Mucosa of descending colon (tissue), 3 donors: ENCODE results near the gene MBNL1. TPM values are rescaled to one million over a fixed set of nuclear protein-coding genes. Genes with fewer than 3 reads are reported as not detected.
"Not testable (repeated sequence)": the region's sequence is repeated elsewhere in the genome, so short reads cannot be mapped to it uniquely, and the experiment has no call there.

ENCODE experiments used
- ATAC-seq: fragments of 200-7000 bp; cut with Tn5 transposase; one replicate; pipeline ENCODE4 v1.9.1; 2020; ENCODE audit warnings: mild to moderate bottlenecking, moderate library complexity
- DNase-seq, 3 donors: peaks; one replicate each; pipeline ENCODE4 v3.0.0-alpha.2; 2020
- H3K36me3 ChIP-seq: fragments of 200-600 bp; one replicate; pipeline ENCODE4 v1.8.0; 2021; ENCODE audit warnings: low read depth, mild to moderate bottlenecking
- H3K4me1 ChIP-seq: fragments of 200-600 bp; one replicate; pipeline ENCODE4 v1.8.0; 2021; ENCODE audit warnings: low read depth, mild to moderate bottlenecking
- H3K4me3 ChIP-seq: fragments of 200-600 bp; one replicate; pipeline ENCODE4 v1.8.0; 2021; ENCODE audit warnings: mild to moderate bottlenecking
- H3K9me3 ChIP-seq: fragments of 200-600 bp; one replicate; pipeline ENCODE4 v1.8.0; 2021; ENCODE audit warnings: mild to moderate bottlenecking
- CTCF ChIP-seq: fragments of 200-600 bp; IDR thresholded peaks from one replicate; pipeline ENCODE4 v1.8.0; 2022; ENCODE audit warnings: antibody characterized with exemption, mild to moderate bottlenecking
- intact Hi-C, 2 donors: fragments of 100-400 bp; cut with DNase I in 1 of 2; cut with micrococcal nuclease in 1 of 2; formaldehyde crosslinking; loops; one replicate each; pipeline versions ENCODE4 v1.11.0 to v1.11.1; 2022; cut with DNase I, micrococcal nuclease
- total RNA-seq, 3 donors: library from RNA; stranded (reverse); fragmentation: NEBNext Ultra II Directional in 2 of 3; extraction: Animal tissue kit (Norgen Biotek cat#: 25700) in 2 of 3; gene quantifications; one replicate each; pipeline versions ENCODE4 v1.2.1 to v1.2.4, GENCODE V29; 2021 to 2023
- donor health status: DM: no; HTN: no; CAD: no; lungs with moderate emphysema.
- donor health status: DM: no; HTN: no; CAD: no.
- donor health status: DM: no; HTN: yes; CAD: no.

Gene MBNL1
- total RNA-seq, 3 donors from 2014 or later, result 184 to 381 (median 215) TPM

- H3K36me3 ChIP-seq, result no peaks in the 10 kb centered on the region
- H3K4me3 ChIP-seq, result no peak overlapping the region
- DNase-seq (no peak), ATAC-seq (no peak)
- no peaks in the 10 kb centered on the region for H3K9me3 ChIP-seq
- H3K4me1 ChIP-seq, result no peaks in the 10 kb centered on the region
- no peak for TF ChIP-seq CTCF
- intact Hi-C loops, result no loop called here
These were observed 93.4 kb downstream of the MBNL1 start for GRCh38 chr3:152362086-152362485.

GRCh38 chr3:152364237-152364636 lies 95.5 kb downstream of the MBNL1 start:
- Histone ChIP-seq H3K36me3 (no peaks in the 10 kb centered on the region), H3K9me3 (no peaks in the 10 kb centered on the region), H3K4me1 (no peaks in the 10 kb centered on the region), H3K4me3 (no peak overlapping the region)
- no peak for TF ChIP-seq CTCF
- ATAC-seq (peak; percentile 48), DNase-seq (no peak)
- intact Hi-C loops, result no loop called here

- H3K4me3 ChIP-seq, result no peak overlapping the region
- intact Hi-C loops, result no loop called here
- no peaks in the 10 kb centered on the region for H3K9me3 ChIP-seq
- no peaks in the 10 kb centered on the region for H3K4me1 ChIP-seq
- DNase-seq (no peak), ATAC-seq (peak; percentile 38)
- H3K36me3 ChIP-seq, result no peaks in the 10 kb centered on the region
- TF ChIP-seq CTCF, result no peak
These were observed 96.4 kb downstream of the MBNL1 start for GRCh38 chr3:152365126-152365525.

GRCh38 chr3:152365766-152366593 lies 97.3 kb downstream of the MBNL1 start:
- TF ChIP-seq CTCF, result no peak
- Histone ChIP-seq H3K36me3 (no peaks in the 10 kb centered on the region), H3K9me3 (no peaks in the 10 kb centered on the region), H3K4me3 (no peak overlapping the region), H3K4me1 (no peaks in the 10 kb centered on the region)
- intact Hi-C loops, result no loop called here
- no peak for ATAC-seq
- no peak for DNase-seq

GRCh38 chr3:152367192-152367591 lies 98.5 kb downstream of the MBNL1 start:
- H3K4me1 ChIP-seq, H3K9me3 ChIP-seq, intact Hi-C loops, ATAC-seq, DNase-seq, H3K4me3 ChIP-seq, H3K36me3 ChIP-seq: not testable (repeated sequence)

- ATAC-seq, H3K36me3 ChIP-seq, H3K9me3 ChIP-seq, DNase-seq, H3K4me3 ChIP-seq, H3K4me1 ChIP-seq, intact Hi-C loops: not testable (repeated sequence)
These were observed 103.9 kb downstream of the MBNL1 start for GRCh38 chr3:152372633-152373032.

GRCh38 chr3:152373379-152373778 lies 104.7 kb downstream of the MBNL1 start:
- no peaks in the 10 kb centered on the region for H3K36me3 ChIP-seq
- H3K4me3 ChIP-seq, result no peak overlapping the region
- intact Hi-C loops, result no loop called here
- no peak for TF ChIP-seq CTCF
- no peaks in the 10 kb centered on the region for H3K4me1 ChIP-seq
- no peak for DNase-seq
- no peak for ATAC-seq
- H3K9me3 ChIP-seq, result no peaks in the 10 kb centered on the region
